NCI-H345 treated with DMSO at 0.1 percent for 48 hours (cell line): ENCODE measurements around the gene GDF10.

Experiments
- DNase-seq: peaks from one replicate; lab custom pipeline; 2025; ENCODE audit not compliant: unreplicated experiment; lab: John Stamatoyannopoulos, UW

GDF10 gene

GRCh38 chr10:47290338-47290737 lies 9.7 kb upstream of the GDF10 start:
- DNase-seq = no peak

- no peak for DNase-seq
These were observed 8.3 kb upstream of the GDF10 start for GRCh38 chr10:47291682-47292081.

DNA sequence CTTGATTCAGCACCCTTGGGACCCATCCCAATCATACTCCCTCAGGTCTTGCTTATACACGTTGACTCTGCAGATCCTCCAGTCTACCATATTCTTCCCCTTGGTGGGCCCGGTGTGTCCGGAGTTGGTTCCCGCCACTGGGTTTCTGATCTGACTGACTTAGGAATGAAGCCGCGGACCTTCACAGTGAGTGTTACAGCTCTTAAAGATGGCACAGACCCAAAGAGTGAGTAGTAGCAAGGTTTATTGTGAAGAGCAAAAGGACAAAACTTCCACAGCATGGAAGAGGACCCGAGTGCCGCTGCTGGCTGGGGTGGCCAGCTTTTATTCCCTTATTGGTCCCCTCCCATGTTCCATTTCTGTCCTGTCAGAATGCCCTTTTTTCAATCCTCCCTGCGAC lies 5.9 kb upstream of the GDF10 start:
- DNase-seq = no peak

GRCh38 chr10:47294501-47294900 lies 5.5 kb upstream of the GDF10 start:
- DNase-seq = no peak

DNA sequence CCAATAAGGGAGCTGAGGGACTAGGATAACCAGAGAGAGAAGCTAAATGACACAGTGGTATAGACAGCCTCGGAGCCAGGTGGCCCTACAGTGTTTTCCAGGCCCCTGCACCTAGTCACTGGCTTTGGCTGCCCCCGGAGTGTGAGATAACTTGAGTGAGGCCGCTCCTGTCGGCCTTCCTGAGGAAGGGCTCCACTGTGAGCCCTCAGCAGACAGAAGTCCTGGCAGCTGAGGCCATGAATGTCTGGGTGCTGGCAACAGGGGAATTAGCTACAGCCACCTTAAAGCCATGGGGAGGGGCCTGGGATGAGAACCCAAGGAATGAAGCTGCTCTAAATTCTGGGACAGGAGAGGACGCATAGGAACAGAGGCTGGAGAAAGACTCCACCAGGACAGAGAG lies 4.6 kb upstream of the GDF10 start:
- DNase-seq = no peak

- no peak for DNase-seq
These were observed 3.7 kb upstream of the GDF10 start for GRCh38 chr10:47296156-47296894.

- no peak for DNase-seq
These were observed 3.1 kb upstream of the GDF10 start for GRCh38 chr10:47296941-47297340.

- no peak for DNase-seq
These were observed 2.0 kb upstream of the GDF10 start for GRCh38 chr10:47297866-47298540.

DNA sequence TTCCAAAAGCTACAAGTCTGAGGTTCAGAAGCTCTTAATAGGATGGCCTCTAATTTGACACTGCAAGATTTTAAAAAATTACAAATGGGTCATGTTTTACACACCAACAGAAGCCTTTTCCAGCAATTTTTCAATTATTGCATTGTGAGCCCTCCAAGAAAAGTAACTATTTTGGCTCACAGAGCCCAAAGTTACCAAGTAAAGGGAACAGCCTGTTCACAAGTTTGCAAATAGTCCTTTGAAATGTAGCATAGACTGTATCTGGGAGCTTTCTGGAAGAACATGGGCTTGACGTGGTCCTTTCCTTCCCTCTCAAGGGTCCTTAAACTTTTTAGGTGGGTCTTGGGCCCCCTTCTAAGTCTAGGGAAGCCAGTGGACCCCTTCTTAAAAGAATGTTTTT lies 1.3 kb upstream of the GDF10 start:
- DNase-seq = no peak

GRCh38 chr10:47300429-47300931 lies 483 bp downstream of the GDF10 start:
- DNase-seq = no peak

GRCh38 chr10:47301833-47302232 lies 1.8 kb downstream of the GDF10 start:
- no peak for DNase-seq

DNA sequence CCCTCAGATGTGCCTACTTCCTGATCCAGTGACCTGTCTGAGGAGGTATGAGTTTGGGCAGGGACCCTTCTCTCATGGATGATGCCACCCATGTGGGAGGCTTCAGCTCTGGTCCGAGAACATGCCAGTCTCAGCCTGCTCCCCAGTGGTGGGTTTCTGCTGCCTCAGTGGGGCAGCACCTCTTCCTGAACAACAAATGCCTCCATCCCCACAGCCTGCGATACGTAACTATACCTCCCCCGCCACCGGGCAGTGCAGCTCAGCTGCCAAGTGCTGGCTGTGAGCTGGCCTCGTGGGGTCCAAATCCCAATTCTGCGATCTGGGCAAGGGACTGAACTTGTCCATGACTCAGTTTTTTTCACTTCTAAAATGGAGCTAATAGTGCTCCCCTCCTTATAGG lies 3.1 kb downstream of the GDF10 start:
- no peak for DNase-seq

GRCh38 chr10:47303866-47304265 lies 3.9 kb downstream of the GDF10 start:
- DNase-seq = no peak

GRCh38 chr10:47305566-47305965 lies 5.6 kb downstream of the GDF10 start:
- DNase-seq = no peak

DNA sequence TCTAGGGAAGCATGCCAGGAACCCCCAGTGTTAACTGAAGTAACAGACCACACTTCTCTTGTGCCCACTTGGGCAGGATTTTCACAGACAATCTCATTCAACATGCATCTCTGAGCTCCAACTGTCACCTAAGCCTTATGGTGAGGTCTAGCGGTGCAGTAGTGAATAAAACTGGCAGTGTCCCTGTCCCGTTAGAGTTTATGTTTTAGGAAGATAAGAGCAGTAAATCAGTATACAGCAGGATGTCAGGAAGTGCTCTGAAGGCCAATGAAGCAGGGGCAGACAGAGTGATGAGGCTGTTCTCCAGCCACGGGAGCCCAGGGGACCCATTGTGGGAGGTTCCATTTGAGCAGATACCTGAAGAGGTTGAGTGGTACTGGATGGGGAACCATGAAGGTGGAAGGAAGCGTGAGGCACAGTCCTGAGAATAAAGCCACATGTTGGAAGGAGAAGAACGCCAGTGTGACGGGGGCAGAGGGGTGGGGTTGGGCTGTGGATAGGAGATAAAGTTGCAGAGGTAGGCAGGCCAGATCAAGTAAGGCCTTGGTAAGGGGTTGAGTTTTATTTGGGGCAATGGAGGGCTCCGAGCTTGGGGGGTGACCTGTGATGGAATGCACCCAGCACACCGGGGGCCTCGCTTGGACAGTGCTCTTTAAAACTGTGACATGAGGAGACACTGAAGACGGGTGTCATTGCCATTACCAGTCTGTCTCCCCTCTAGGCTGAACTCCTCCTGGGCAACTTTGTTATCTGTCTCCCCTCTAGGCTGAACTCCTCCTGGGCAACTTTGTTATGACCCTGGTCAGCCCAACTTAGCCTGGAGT lies 6.6 kb downstream of the GDF10 start:
- DNase-seq = no peak

- no peak for DNase-seq
These were observed 7.4 kb downstream of the GDF10 start for GRCh38 chr10:47307381-47307780.

DNA sequence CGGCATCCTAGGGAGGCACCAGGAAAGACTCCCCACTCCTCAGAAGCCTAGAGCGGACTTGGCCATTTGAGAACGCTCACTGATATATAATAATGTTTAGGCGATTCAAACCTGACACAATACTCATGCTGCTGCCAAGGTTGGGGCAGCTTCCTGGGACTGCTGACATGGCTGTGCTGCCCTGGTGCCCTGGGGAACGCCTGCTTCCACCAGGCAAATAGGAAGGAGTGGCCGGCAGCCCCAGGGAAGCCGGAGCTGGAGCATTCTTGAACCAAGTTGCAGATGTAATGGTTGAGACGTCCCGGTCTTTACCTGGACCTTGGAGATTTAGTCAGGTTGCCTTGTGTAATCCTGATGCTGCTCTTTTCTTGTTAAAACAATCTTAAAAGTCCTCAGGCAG lies 8.8 kb downstream of the GDF10 start:
- DNase-seq = no peak

DNA sequence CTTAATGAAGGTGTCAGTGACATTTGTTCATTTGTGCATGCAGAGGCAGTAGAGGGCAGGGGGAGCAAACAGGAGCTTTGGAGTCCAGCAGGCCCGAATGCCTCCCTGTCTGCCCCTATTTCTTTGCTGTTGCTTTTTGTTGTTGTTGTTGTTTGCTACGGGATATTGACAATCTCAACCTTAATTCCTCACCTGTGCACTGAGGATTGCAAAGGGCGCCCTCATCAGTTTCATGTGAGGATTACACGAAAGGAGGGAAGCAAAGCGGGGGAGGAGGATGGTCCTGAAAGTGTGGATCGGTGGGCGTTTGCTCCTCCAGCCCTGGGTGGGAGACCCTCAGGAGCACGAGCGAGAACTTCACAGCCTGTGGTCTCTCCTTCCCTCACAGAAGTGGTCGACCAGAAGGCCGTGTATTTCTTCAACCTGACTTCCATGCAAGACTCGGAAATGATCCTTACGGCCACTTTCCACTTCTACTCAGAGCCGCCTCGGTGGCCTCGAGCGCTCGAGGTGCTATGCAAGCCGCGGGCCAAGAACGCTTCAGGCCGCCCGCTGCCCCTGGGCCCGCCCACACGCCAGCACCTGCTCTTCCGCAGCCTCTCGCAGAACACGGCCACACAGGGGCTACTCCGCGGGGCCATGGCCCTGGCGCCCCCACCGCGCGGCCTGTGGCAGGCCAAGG lies 9.6 kb downstream of the GDF10 start:
- no peak for DNase-seq

DNA sequence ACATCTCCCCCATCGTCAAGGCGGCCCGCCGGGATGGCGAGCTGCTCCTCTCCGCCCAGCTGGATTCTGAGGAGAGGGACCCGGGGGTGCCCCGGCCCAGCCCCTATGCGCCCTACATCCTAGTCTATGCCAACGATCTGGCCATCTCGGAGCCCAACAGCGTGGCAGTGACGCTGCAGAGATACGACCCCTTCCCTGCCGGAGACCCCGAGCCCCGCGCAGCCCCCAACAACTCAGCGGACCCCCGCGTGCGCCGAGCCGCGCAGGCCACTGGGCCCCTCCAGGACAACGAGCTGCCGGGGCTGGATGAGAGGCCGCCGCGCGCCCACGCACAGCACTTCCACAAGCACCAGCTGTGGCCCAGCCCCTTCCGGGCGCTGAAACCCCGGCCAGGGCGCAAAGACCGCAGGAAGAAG lies 10.1 kb downstream of the GDF10 start:
- no peak for DNase-seq

DNA sequence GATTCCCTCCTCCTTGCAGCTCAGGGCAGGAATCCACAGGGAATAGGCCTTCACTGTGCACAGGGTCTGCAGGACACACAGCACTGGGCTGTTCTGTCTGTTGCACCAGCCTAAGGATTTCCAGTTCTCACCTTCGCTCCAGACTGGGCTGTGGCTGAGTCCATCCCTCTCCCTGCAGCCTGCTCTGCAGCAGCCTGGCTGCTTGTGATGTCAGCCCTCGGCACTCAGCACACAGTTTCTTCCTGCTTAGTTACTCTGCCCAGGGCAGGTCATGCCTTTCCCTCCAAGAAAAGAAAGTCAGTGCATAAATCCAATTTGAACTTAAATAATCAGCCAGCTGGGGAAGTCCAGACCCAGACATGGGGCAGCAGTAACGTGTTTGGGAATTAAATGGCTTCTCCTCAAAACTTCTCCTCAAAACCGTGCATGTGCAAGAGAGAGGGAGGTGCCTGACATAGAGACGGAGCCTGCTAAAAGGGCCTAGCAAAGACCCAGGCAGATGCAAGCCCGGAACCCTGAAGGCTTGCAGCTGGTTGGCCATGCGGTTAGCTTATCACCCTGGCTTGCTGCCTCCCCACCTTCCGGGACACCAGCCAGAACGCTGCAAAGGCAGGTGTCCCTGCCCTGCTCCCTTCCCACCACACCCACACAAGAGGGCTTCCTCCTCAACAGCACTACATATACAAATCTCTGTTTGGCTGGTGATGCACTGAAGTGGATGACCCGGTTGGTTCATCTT lies 11.4 kb downstream of the GDF10 start:
- DNase-seq = no peak
